ENCODE results near the gene LMTK2. TPM values are rescaled to one million over a fixed set of nuclear protein-coding genes. Genes with fewer than 3 reads are reported as not detected.

The LMTK2 gene
- polyA plus RNA-seq, 3 donors from 2014 or later: 0.85 to 3.1 (median 1.3) TPM

Other genes starting within 250 kb of the LMTK2 start
- gene ASNS, start 234.5 kb upstream of the LMTK2 start, polyA plus RNA-seq: 10 to 100 TPM; 11.8 to 41.7 (median 14.7) TPM
- not detected for gene OCM2, start 116.7 kb upstream of the LMTK2 start, polyA plus RNA-seq
- not detected for gene BHLHA15, start 104.6 kb downstream of the LMTK2 start, polyA plus RNA-seq
- 10 to 100 TPM in 1 of 3 donors, 1 to 10 TPM in 2; 5.2 to 12.3 (median 6.7) TPM for gene TECPR1, start 145.4 kb downstream of the LMTK2 start, polyA plus RNA-seq
- gene BRI3, start 174.8 kb downstream of the LMTK2 start, polyA plus RNA-seq: 10 to 100 TPM; 15.8 to 18.3 (median 17.2) TPM

Measured in immature natural killer cell (primary cell).